HCT116 (cell line): ENCODE measurements around the gene MSI2. TPM values are rescaled to one million over a fixed set of nuclear protein-coding genes. Genes with fewer than 3 reads are reported as not detected.

Experiments used
- ATAC-seq: fragments of 200-7000 bp; cut with Tn5 transposase; 2 replicates; pipeline ENCODE4 v1.9.1; 2020; ENCODE audit warnings: mild to moderate bottlenecking, moderate library complexity
- BruUV-seq: library from RNA; stranded (reverse); fragments of 400-500 nt; replicated peaks from 2 replicates; lab custom pipeline; 2021; lab: Mats Ljungman, UMichigan
- CTCF ChIA-PET: fragments of 300-600 bp; sonication (Branson Sonifier 250); formaldehyde crosslinking; loops from one replicate; lab custom pipeline; 2021; ENCODE audit warnings: antibody characterized with exemption; lab: Charles Lee
- POLR2A ChIA-PET: fragments of 300-600, 350-600 bp; sonication (Branson Sonifier 250); formaldehyde crosslinking; loops from one replicate; lab custom pipeline; 2021; ENCODE audit warnings: antibody characterized with exemption; lab: Charles Lee
- RAD21 ChIA-PET, 2 experiments: fragments of 300-600 bp; sonication (Branson Sonifier 250); formaldehyde crosslinking; loops; one replicate each; lab custom pipeline; 2023; ENCODE audit warnings: low total read pairs in 2 of 2; ENCODE audit not compliant: uncharacterized antibody in 2 of 2, unreplicated experiment in 2 of 2, low non-redundant PET in 1 of 2; lab: Charles Lee
- DNase-seq: peaks from one replicate; pipeline ENCODE4 v3.0.0-alpha.2; 2010; ENCODE audit warnings: low read depth, low spot score
- H2AFZ ChIP-seq: fragments of 200-600 bp; shearing (Covaris generic), sonication (generic); 2 replicates; pipeline ENCODE4 v1.6.1; 2017; ENCODE audit warnings: low read depth, mixed run types, mixed read lengths, antibody characterized with exemption, low read length; ENCODE audit not compliant: poor library complexity, severe bottlenecking
- H3K27ac ChIP-seq: 2 replicates; pipeline ENCODE4 v1.5.1; 2012; ENCODE audit warnings: low read depth, low read length
- H3K27me3 ChIP-seq: fragments of 200-600 bp; sonication (generic); 2 replicates; pipeline ENCODE4 v1.6.1; 2016; ENCODE audit warnings: mixed run types, low read length, mixed read lengths; ENCODE audit not compliant: insufficient read depth
- H3K36me3 ChIP-seq, 2 experiments: fragments of 200-500 bp in 1 of 2; fragments of 200-600 bp in 1 of 2; sonication (Bioruptor generic) in 1 of 2; sonication (generic) in 1 of 2; 2 replicates each; pipeline versions ENCODE4 v1.5.1 to v1.6.1; 2014 to 2016; ENCODE audit warnings: low read length in 2 of 2, inconsistent platforms in 1 of 2, mixed read lengths in 1 of 2, mixed run types in 1 of 2; ENCODE audit not compliant: insufficient read depth in 2 of 2, control insufficient read depth in 1 of 2
- H3K4me1 ChIP-seq, 2 experiments: fragments of 200-600 bp in 1 of 2; sonication (generic) in 1 of 2; 2 replicates each; pipeline versions ENCODE4 v1.5.1 to v1.6.1; 2012 to 2017; ENCODE audit warnings: low read length in 2 of 2, inconsistent platforms in 1 of 2, mild to moderate bottlenecking in 1 of 2, mixed read lengths in 1 of 2, mixed run types in 1 of 2, moderate library complexity in 1 of 2; ENCODE audit not compliant: insufficient read depth in 2 of 2, control insufficient read depth in 1 of 2
- H3K4me2 ChIP-seq: fragments of 200-600 bp; sonication (generic); 2 replicates; pipeline ENCODE4 v1.6.1; 2017; ENCODE audit warnings: mixed run types, low read length, mixed read lengths
- H3K4me3 ChIP-seq, 2 experiments: fragments of 200-600 bp in 1 of 2; sonication (generic) in 1 of 2; replicated peaks in 1 of 2; 2 replicates each; pipeline ENCODE4 v1.5.1; 2011 to 2016; ENCODE audit warnings: low read length in 2 of 2, control low read depth in 1 of 2, low read depth in 1 of 2, mild to moderate bottlenecking in 1 of 2, mixed read lengths in 1 of 2, mixed run types in 1 of 2
- H3K79me2 ChIP-seq: fragments of 200-600 bp; sonication (generic); 2 replicates; pipeline ENCODE4 v1.6.1; 2017; ENCODE audit warnings: mild to moderate bottlenecking, mixed run types, low read length, moderate library complexity, mixed read lengths; ENCODE audit not compliant: insufficient read depth
- H3K9ac ChIP-seq: fragments of 200-600 bp; sonication (generic); 2 replicates; pipeline ENCODE4 v1.6.1; 2016; ENCODE audit warnings: low read length, mixed read lengths
- H3K9me2 ChIP-seq: fragments of 200-600 bp; sonication (generic), shearing (Covaris generic); 2 replicates; pipeline ENCODE4 v1.6.1; 2017; ENCODE audit warnings: mixed run types, mild to moderate bottlenecking, moderate library complexity; ENCODE audit not compliant: insufficient read depth
- H3K9me3 ChIP-seq, 2 experiments: fragments of 200-500 bp in 1 of 2; fragments of 200-600 bp in 1 of 2; sonication (Bioruptor generic) in 1 of 2; sonication (generic) in 1 of 2; 2 replicates each; pipeline ENCODE4 v1.6.1; 2014 to 2017; ENCODE audit warnings: low read length in 2 of 2, mixed read lengths in 2 of 2, inconsistent platforms in 1 of 2, low read depth in 1 of 2, mild to moderate bottlenecking in 1 of 2, mixed run types in 1 of 2, moderate library complexity in 1 of 2; ENCODE audit not compliant: control insufficient read depth in 1 of 2, insufficient read depth in 1 of 2
- H4K20me1 ChIP-seq: fragments of 200-600 bp; sonication (generic), shearing (Covaris generic); 2 replicates; pipeline ENCODE4 v1.6.1; 2017; ENCODE audit warnings: mixed run types, mild to moderate bottlenecking, moderate library complexity; ENCODE audit not compliant: insufficient read depth
- ELF1 ChIP-seq: IDR thresholded peaks from 2 replicates; pipeline ENCODE4 v1.6.1; 2012; ENCODE audit warnings: low read depth, borderline replicate concordance
- EZH2 ChIP-seq: fragments of 200-600 bp; sonication (generic); IDR thresholded peaks from 2 replicates; pipeline ENCODE4 v1.6.1; 2017; ENCODE audit warnings: antibody characterized with exemption, mixed run types
- EZH2phosphoT487 ChIP-seq: fragments of 200-600 bp; IDR thresholded peaks from 2 replicates; pipeline ENCODE4 v1.6.1; 2018; ENCODE audit warnings: antibody characterized with exemption, borderline replicate concordance
- POLR2A ChIP-seq: IDR thresholded peaks from 2 replicates; pipeline ENCODE4 v1.7.0; 2011; ENCODE audit warnings: borderline replicate concordance; ENCODE audit not compliant: insufficient read depth, insufficient read length; ENCODE audit errors: extremely low read depth
- REST ChIP-seq: IDR thresholded peaks from 2 replicates; pipeline ENCODE4 v1.6.1; 2012; ENCODE audit warnings: low read depth
- SIN3A ChIP-seq: IDR thresholded peaks from 2 replicates; pipeline ENCODE4 v1.6.1; 2012; ENCODE audit warnings: low read depth
- SRF ChIP-seq: IDR thresholded peaks from 2 replicates; pipeline ENCODE4 v1.6.1; 2012; ENCODE audit warnings: low read depth
- TCF7L2 ChIP-seq: IDR thresholded peaks from 2 replicates; pipeline ENCODE4 v1.7.0; 2011; ENCODE audit warnings: borderline replicate concordance, inconsistent platforms; ENCODE audit not compliant: insufficient read depth, insufficient read length; ENCODE audit errors: extremely low read depth
- ZFX ChIP-seq: fragments of 450-650 bp; IDR thresholded peaks from 2 replicates; pipeline ENCODE4 v1.6.1; 2017
- intact Hi-C: fragments of 100-400 bp; cut with micrococcal nuclease; formaldehyde crosslinking; loops from 2 replicates; pipeline ENCODE4 v1.10.0; 2022
- total RNA-seq: library from RNA; stranded (reverse); gene quantifications from one replicate; pipeline ENCODE4 v1.2.1, GENCODE V29; 2021; ENCODE audit not compliant: unreplicated experiment
- TF ChIP-seq, protein P1 (sequence below): IDR thresholded peaks from 2 replicates; pipeline ENCODE4 v1.6.1; 2011; ENCODE audit warnings: mild to moderate bottlenecking, low read length, moderate library complexity; ENCODE audit not compliant: insufficient replicate concordance; ENCODE audit errors: extremely low read depth
- TF ChIP-seq, protein P2 (sequence below): IDR thresholded peaks from 2 replicates; pipeline ENCODE4 v1.6.1; 2012

Gene MSI2
- total RNA-seq, 1 experiment from 2014 or later: 137 TPM

GRCh38 chr17:57266902-57267311, 10.6 kb downstream of the MSI2 start:
- Histone ChIP-seq H3K4me1 (no peaks in the 10 kb centered on the region), H3K27me3 (no peaks in the 10 kb centered on the region), H2AFZ (no peak overlapping the region), H3K27ac (no peak overlapping the region), H3K9me3 (no peaks in the 10 kb centered on the region), H3K9ac (no peak overlapping the region), H4K20me1 (no peaks in the 10 kb centered on the region), H3K4me2 (no peak overlapping the region), H3K79me2 (peaks cover 66% of the 10 kb centered on the region), H3K4me3 (no peak overlapping the region), H3K36me3 (peaks cover 52 to 63% of the 10 kb centered on the region in 2 experiments; a peak in 3 of 4 replicates), H3K9me2 (no peaks in the 10 kb centered on the region)
- TF ChIP-seq TCF7L2 (no peak), EZH2phosphoT487 (no peak), ZFX (no peak), SRF (no peak), REST (no peak), SIN3A (no peak), ELF1 (no peak), POLR2A (no peak), EZH2 (no peak)
- TF ChIP-seq, protein P1, sequence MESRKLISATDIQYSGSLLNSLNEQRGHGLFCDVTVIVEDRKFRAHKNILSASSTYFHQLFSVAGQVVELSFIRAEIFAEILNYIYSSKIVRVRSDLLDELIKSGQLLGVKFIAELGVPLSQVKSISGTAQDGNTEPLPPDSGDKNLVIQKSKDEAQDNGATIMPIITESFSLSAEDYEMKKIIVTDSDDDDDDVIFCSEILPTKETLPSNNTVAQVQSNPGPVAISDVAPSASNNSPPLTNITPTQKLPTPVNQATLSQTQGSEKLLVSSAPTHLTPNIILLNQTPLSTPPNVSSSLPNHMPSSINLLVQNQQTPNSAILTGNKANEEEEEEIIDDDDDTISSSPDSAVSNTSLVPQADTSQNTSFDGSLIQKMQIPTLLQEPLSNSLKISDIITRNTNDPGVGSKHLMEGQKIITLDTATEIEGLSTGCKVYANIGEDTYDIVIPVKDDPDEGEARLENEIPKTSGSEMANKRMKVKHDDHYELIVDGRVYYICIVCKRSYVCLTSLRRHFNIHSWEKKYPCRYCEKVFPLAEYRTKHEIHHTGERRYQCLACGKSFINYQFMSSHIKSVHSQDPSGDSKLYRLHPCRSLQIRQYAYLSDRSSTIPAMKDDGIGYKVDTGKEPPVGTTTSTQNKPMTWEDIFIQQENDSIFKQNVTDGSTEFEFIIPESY: no peak
- TF ChIP-seq, protein P2, sequence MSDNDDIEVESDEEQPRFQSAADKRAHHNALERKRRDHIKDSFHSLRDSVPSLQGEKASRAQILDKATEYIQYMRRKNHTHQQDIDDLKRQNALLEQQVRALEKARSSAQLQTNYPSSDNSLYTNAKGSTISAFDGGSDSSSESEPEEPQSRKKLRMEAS: no peak
- intact Hi-C loops: no loop called here
- POLR2A ChIA-PET: no interaction called here
- CTCF ChIA-PET: interaction anchor here (1.1 kb wide), 1 partner anchor 23 kb away, joined by 3 read pairs; no protein-coding TSS in a partner anchor
- BruUV-seq: no TSS peak
- ATAC-seq (no peak), DNase-seq (no peak)
- RAD21 ChIA-PET: no interaction called here
